HEK293T (cell line): ENCODE measurements around the gene LYZL6.
A peak's percentile ranks its signal among the peaks of the same experiment; 100 is the strongest.
"Not testable (repeated sequence)": the region's sequence is repeated elsewhere in the genome, so short reads cannot be mapped to it uniquely, and the experiment has no call there.

Experiments used
- CTCF ChIA-PET: fragments of 350-600 bp; formaldehyde crosslinking; extraction: SDS; loops from one replicate; lab custom pipeline; 2021; ENCODE audit warnings: antibody characterized with exemption, inconsistent platforms; lab: Yijun Ruan, JAX
- POLR2A ChIA-PET: fragments of 350-600 bp; formaldehyde crosslinking; extraction: SDS; loops from one replicate; lab custom pipeline; 2020; ENCODE audit warnings: antibody characterized with exemption, inconsistent platforms; lab: Yijun Ruan, JAX
- DNase-seq: peaks from one replicate; pipeline ENCODE4 v3.0.0; 2012; ENCODE audit warnings: mixed read lengths; ENCODE audit errors: extremely low spot score
- ARNT ChIP-seq: fragments of 450-650 bp; IDR thresholded peaks from 2 replicates; pipeline ENCODE4 v1.6.1; 2017; ENCODE audit warnings: mild to moderate bottlenecking
- BHLHE40 ChIP-seq: fragments of 450-650 bp; IDR thresholded peaks from 2 replicates; pipeline ENCODE4 v1.6.1; 2016; ENCODE audit warnings: mild to moderate bottlenecking, moderate library complexity, borderline replicate concordance
- CTBP1 ChIP-seq: fragments of 450-650 bp; IDR thresholded peaks from 2 replicates; pipeline ENCODE4 v1.6.1; 2016; ENCODE audit warnings: borderline replicate concordance
- ELF4 ChIP-seq: fragments of 450-650 bp; IDR thresholded peaks from 2 replicates; pipeline ENCODE4 v1.6.1; 2017; ENCODE audit warnings: antibody characterized with exemption
- FOXA1 ChIP-seq: fragments of 450-650 bp; IDR thresholded peaks from 2 replicates; pipeline ENCODE4 v1.6.1; 2016; ENCODE audit warnings: mild to moderate bottlenecking
- FOXK2 ChIP-seq: fragments of 450-650 bp; IDR thresholded peaks from 2 replicates; pipeline ENCODE4 v1.6.1; 2016; ENCODE audit warnings: mild to moderate bottlenecking
- FOXM1 ChIP-seq: fragments of 450-650 bp; IDR thresholded peaks from 2 replicates; pipeline ENCODE4 v1.6.1; 2017; ENCODE audit warnings: mild to moderate bottlenecking, borderline replicate concordance
- HDGF ChIP-seq: fragments of 450-650 bp; IDR thresholded peaks from 2 replicates; pipeline ENCODE4 v1.6.1; 2017; ENCODE audit warnings: antibody characterized with exemption, borderline replicate concordance
- L3MBTL2 ChIP-seq: fragments of 450-650 bp; conservative IDR thresholded peaks from 2 replicates; pipeline ENCODE4 v1.6.1; 2016; ENCODE audit warnings: mild to moderate bottlenecking
- LEF1 ChIP-seq: fragments of 450-650 bp; IDR thresholded peaks from 2 replicates; pipeline ENCODE4 v1.6.1; 2017; ENCODE audit warnings: mild to moderate bottlenecking, borderline replicate concordance
- NFRKB ChIP-seq: fragments of 450-650 bp; IDR thresholded peaks from 2 replicates; pipeline ENCODE4 v1.6.1; 2016; ENCODE audit warnings: mild to moderate bottlenecking, moderate library complexity
- PKNOX1 ChIP-seq: fragments of 450-650 bp; IDR thresholded peaks from 2 replicates; pipeline ENCODE4 v1.6.1; 2016
- SP1 ChIP-seq: fragments of 450-650 bp; IDR thresholded peaks from 2 replicates; pipeline ENCODE4 v1.6.1; 2017
- SUZ12 ChIP-seq: fragments of 450-650 bp; IDR thresholded peaks from 2 replicates; pipeline ENCODE4 v1.6.1; 2016; ENCODE audit warnings: mild to moderate bottlenecking
- TARDBP ChIP-seq: fragments of 450-650 bp; IDR thresholded peaks from 2 replicates; pipeline ENCODE4 v1.6.1; 2016
- ZNF384 ChIP-seq: fragments of 450-650 bp; IDR thresholded peaks from 2 replicates; pipeline ENCODE4 v1.6.1; 2016

LYZL6 gene

GRCh38 chr17:35906191-35906925, 37.2 kb downstream of the LYZL6 start:
- no peak for TF ChIP-seq FOXA1
- TF ChIP-seq PKNOX1: no peak
- no peak for TF ChIP-seq BHLHE40
- no peak for TF ChIP-seq CTBP1
- TF ChIP-seq ARNT: no peak
- no peak for TF ChIP-seq ZNF384
- ChIA-PET CTCF (interaction anchor here (1.0 kb wide), 1 partner anchor 142 kb away, joined by 3 read pairs; no protein-coding TSS in a partner anchor), POLR2A (no interaction called here)
- no peak for DNase-seq

GRCh38 chr17:35903451-35903850, 40.1 kb downstream of the LYZL6 start:
- ChIA-PET CTCF (interaction anchor here (0.8 kb wide), 1 partner anchor 849 kb away, joined by 3 read pairs; no protein-coding TSS in a partner anchor), POLR2A (no interaction called here)
- no peak for DNase-seq
- no peak for TF ChIP-seq FOXK2
- no peak for TF ChIP-seq SUZ12
- no peak for TF ChIP-seq ZNF384

GRCh38 chr17:35901631-35902175, 41.8 kb downstream of the LYZL6 start:
- no peak for DNase-seq
- POLR2A ChIA-PET: interaction anchor here (0.7 to 1.6 kb wide), 4 partner anchors 10 to 528 kb away, joined by 3 to 4 read pairs (median 3); partner anchors contain the start of genes SLFN11 and TAF15
- CTCF ChIA-PET: no interaction called here

GRCh38 chr17:35900708-35901480, 42.6 kb downstream of the LYZL6 start:
- ChIA-PET POLR2A (interaction anchor here (1.0 to 1.3 kb wide), 3 partner anchors 29 to 527 kb away, joined by 3 to 4 read pairs (median 3); partner anchors contain the start of genes RDM1 and SLFN11), CTCF (no interaction called here)
- peak; percentile 91 for TF ChIP-seq PKNOX1
- no peak for TF ChIP-seq FOXM1
- DNase-seq: peak; percentile 25

More at GRCh38 chr17:35901631-35902175, 41.8 kb downstream of the LYZL6 start:
- TF ChIP-seq PKNOX1: no peak

- POLR2A ChIA-PET: interaction anchor here (1.0 to 1.3 kb wide), 2 partner anchors 30 to 51 kb away, joined by 3 to 4 read pairs; partner anchors contain the start of gene RDM1
- CTCF ChIA-PET: no interaction called here
- TF ChIP-seq NFRKB: no peak
- TF ChIP-seq HDGF: no peak
- DNase-seq: no peak
Measured at GRCh38 chr17:35900280-35900679, 43.2 kb downstream of the LYZL6 start.

- TF ChIP-seq ELF4 (no peak), NFRKB (no peak), SUZ12 (no peak), FOXK2 (no peak), HDGF (no peak), LEF1 (no peak), CTBP1 (no peak), FOXM1 (no peak), FOXA1 (no peak), PKNOX1 (no peak), TARDBP (no peak), BHLHE40 (no peak), ZNF384 (no peak), ARNT (no peak), L3MBTL2 (no peak), SP1 (no peak)
- no peak for DNase-seq
- ChIA-PET POLR2A (interaction anchor here (1.1 kb wide), 1 partner anchor 33 kb away, joined by 3 read pairs; the partner anchor contains the start of gene RDM1), CTCF (no interaction called here)
Measured at GRCh38 chr17:35898283-35899070, 45.0 kb downstream of the LYZL6 start.

GRCh38 chr17:35897772-35898171, 45.7 kb downstream of the LYZL6 start:
- CTCF ChIA-PET, DNase-seq, POLR2A ChIA-PET: not testable (repeated sequence)
